Kidney glomerular epithelial cell (primary cell): ENCODE measurements around the gene PKP4.

Experiments used
- DNase-seq: peaks from one replicate; lab custom pipeline; 2025; lab: John Stamatoyannopoulos, UW

PKP4 gene

DNA sequence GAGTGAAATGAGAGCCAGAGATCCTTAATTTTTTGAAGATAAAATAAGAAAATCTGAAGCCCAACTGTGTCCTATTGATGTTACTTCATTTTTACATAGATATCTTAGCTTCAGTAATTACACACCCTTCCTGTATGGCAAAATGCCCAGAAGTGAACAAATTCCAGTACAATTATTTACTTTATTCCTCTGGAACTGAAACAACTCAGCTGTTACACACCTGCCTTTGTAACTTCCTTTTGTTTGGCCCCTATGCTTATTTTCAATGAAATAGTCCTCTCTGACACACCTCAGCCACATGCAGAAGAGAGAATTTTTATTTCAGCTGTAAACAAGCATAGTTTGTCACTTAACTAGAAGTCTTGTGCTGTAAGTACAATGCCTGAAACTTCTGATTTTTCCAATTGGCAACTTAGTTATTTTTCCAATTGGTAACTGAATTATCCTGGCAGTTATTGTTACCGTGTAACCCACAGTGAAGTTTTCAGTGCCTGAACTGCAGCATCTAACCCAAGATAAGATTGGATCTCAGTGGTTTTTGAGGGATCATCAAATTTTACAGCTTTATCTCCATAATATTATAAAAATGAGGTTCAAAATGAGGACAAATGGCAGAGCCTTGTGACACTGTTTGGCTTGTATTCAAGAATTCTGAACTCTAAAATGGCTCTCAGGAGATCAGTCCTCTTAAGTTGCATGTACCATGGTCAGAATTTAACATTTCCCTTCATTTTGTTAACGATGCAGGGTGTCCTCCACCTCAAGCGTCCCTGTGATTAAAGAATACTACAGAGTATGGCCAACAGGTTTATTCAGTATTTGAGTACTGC, 82.6 kb downstream of the PKP4 start:
- DNase-seq: peak; percentile 50

DNA sequence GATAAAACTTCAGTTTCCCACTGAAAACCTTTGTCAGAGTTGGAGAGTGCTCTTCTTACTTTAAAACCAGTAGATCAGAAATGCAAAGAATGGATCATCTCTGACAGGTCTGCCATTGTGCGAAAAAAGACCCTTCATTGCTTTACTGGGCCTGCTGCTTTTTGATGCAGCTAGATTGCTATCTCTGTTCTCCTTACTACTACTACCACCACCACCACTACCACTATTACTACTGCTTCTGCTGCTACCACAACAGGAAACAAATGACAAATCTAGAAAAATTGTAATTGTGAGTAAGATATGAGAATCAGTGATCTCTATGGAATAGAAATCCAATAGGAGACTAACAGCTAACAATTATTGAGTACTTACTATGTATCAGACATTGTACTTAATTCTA, 85.8 kb downstream of the PKP4 start:
- no peak for DNase-seq

- DNase-seq: no peak
These were observed 87.2 kb downstream of the PKP4 start for GRCh38 chr2:158543957-158544356.

- no peak for DNase-seq
These were observed 88.2 kb downstream of the PKP4 start for GRCh38 chr2:158544998-158545397.

GRCh38 chr2:158546412-158547144, 89.8 kb downstream of the PKP4 start:
- DNase-seq: no peak

DNA sequence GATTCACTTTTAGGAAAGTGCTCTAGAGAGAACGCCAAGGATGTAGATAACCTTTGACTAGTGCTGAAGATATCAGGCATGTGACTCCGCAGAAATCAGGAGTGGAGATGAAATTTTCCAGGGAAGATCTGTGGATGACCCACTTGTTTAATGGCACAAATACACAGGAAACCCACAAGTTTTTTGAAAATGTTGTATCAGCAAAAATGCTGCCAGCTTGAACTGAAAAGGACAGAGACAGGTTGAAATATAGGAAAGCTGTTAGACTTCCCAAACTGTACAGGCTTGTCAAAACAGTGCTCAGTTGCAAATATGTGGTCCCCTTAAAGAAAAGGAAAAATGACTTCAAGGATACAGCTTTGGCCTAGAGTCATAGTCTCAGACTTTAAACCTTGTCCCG, 96.5 kb downstream of the PKP4 start:
- DNase-seq: no peak

- DNase-seq: no peak
These were observed 98.2 kb downstream of the PKP4 start for GRCh38 chr2:158554996-158555395.

DNA sequence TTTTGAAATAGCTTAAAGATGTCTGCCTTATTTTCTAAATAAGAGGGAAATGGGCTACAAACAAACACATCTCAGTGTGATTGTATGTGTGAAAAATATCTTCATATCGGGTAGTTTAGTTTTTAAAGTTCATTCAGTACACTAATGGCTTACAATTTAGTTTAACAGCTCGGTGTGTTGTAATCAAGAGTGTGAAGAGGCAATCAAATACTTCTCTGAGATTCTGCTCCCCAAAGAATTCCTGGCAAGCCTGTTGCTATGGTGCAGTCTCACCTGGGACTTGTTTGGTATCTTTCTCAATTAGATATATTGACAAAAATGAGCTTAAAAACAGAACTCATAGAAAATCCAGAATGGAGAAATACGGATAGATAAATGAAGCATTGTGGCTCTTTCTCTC, 99.4 kb downstream of the PKP4 start:
- no peak for DNase-seq

- no peak for DNase-seq
These were observed 101.0 kb downstream of the PKP4 start for GRCh38 chr2:158557752-158558151.

- DNase-seq: no peak
These were observed 102.5 kb downstream of the PKP4 start for GRCh38 chr2:158559252-158559651.

DNA sequence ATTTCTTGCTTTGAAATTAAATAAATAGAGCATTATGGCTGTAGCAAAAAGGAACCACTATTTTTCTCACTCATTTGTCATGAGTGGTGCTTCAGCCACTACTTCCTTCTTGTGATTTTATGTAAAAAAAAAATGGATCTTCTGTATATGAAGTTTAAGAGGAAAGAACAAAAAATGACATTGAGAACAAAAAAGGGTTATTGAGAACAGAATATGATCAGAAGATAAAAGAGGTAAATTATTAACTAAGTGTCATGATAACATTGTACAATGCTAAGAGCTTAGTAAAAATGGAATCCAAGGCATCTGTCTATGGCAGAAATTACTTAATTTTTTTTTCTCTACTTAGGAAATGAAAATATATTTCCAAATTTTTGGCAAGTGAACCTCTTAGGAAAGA, 103.5 kb downstream of the PKP4 start:
- DNase-seq: no peak

DNA sequence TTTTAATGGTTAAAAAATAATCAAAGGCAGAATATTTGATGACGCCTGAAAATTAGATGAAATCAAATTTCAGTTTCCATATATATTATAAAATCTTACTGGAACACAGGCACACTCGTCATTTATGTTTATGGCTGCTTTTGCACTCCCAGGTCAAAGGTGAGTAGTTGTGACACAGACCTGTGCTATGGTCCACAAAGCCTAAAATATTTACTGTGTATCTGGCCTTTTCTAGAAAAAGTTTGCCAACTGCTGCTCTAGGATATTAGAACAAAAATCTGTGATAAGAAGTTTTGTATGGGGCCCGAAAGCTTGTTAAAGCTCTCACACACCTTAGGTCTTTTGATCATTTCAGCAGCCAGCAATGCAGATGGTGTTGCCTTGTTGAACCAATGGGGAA, 104.3 kb downstream of the PKP4 start:
- DNase-seq: no peak

DNA sequence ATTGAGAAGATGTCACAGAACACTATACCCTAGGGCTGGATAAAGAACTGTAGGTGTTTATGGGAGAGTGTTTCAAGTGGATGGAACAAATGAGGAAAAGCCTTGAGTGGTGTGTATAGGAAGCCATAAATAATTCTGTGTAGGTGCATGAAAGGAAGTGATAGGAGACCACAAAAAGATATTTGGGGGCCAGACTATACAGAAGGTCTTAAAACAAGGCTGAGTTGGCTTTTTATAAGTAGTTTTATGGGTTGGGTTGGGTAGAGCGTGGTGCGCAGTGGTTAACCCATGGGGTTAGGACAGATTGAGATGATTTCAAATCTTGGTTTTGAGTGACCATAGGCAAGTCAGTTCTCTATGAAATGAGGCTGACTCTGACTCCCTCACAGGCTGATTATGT, 110.5 kb downstream of the PKP4 start:
- no peak for DNase-seq

- no peak for DNase-seq
These were observed 112.5 kb downstream of the PKP4 start for GRCh38 chr2:158569284-158569683.

DNA sequence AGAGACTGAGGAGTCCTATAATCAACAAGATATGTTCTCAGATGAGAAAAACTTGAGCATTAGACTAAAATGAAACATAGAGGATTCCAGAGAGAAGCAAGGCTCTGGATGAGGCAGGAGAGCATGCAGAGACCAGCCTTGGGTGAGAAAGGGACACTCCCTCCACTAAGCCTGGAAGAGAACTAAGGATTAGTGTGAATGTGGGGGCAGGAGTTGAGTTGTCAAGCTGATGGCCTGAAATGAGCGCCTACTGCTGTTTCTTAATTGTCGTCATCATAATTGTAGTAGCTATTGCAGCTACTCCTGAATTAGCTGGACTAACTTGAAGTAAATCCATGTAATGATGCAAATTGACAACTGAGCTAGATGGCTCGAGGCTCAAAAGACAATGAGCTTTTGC, 114.1 kb downstream of the PKP4 start:
- DNase-seq: no peak

DNA sequence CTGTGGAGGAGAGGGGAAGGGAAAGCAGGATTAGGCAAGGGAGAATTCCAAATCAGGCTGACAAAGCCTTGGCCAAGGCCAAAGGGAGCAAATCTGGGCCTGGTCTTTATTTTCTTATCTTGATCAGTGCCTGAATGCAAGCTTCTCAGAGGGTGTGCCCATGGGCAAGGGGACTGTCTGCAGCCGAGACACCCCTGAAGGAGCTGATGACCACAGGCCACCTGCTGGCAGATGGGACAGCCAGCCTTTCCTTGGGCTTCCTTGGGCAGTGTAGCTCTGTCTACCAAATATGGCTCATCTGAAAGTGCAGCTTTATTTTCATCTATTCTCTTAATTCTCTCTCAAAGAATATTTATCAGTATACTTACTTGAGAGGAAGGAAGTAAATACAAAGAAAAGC, 117.0 kb downstream of the PKP4 start:
- no peak for DNase-seq

DNA sequence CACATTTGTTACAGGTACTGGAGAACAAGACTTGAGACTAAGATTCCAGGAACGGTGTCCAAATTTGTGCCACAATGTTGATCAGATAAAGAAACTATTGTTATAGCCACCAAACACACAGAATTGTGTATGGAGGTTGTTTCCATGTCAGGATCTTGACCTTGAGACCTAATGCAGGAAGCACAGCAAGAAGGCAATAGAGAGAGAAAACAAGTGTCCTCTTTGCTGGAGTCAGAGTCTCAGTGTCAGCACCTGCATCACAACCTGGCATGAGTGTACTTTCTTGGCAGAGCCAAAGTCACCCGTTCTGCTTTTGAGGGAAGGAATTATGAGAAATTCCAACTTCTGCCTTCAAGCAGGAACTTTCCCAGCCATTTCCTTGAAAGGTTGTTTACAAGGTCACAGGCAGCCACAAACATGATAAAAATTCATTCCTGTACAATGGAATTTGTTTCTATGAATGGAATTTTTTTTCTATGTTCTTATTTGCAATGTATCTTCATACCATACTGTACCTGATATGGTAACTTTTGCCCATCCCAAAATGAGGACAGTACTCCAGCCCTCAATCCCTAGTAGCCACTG, 118.4 kb downstream of the PKP4 start:
- no peak for DNase-seq

DNA sequence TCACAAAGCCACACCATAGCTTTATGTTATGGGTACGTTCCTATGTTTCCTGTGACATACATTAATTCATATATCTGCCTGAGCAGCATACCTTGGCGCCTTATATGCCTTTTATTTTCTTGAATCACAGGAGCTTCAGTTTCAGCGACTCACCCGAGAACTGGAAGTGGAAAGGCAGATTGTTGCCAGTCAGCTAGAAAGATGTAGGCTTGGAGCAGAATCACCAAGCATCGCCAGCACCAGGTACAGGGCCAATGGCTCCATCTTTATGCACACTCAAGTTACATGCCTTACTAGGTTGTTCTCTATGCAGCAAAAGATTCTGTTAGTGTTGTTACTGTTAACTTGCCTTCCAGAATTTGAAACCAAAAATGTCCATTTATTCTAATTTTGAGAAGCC, 120.4 kb downstream of the PKP4 start:
- no peak for DNase-seq

DNA sequence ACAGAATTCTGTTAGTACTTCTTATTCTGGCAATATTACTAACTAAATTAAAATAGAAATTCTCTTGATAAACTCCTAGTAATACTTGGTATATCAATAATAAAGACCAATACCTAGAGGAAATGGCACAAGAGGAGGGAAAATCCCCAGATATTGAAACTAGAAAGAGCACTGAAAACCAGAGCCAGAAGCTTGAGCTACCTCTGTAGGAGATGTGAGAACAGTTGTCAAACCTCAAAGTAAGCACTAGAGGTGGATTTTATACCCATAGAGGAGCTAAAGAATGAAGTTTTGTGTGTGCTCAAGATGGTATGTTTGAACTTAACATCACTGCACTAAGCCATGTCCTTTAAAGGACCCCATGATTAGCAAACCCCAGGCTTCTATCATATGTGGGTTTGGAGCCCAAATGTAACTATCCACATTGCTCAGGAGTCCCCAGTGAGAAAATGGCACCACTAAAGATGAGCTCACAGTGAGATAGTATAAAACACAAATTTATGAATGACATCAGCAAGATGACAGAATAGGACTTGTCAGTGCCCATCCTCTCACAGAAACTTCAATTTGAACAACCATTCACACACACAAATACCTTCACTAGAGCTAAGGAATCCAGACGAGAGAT, 122.1 kb downstream of the PKP4 start:
- no peak for DNase-seq

DNA sequence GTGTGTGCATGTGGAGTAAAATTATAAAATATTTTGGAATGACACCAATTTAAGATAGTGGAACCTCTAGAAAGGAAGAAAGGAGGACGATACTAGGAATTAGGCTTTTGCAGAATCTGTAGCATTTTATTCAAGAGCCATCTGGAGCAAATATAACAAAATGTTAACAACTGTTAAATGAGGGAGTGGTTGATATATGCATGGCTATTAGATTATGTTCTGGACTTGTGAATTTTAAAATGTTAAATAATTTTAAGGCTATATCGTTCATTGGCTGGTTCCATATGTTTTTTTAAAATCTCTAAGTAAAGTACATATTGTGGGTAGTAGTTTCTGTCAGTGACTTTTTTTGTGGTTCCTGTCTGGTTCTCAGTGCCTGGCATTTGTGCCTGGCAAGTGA, 123.2 kb downstream of the PKP4 start:
- DNase-seq: no peak

- no peak for DNase-seq
These were observed 124.0 kb downstream of the PKP4 start for GRCh38 chr2:158580760-158581159.

GRCh38 chr2:158582670-158583069, 125.9 kb downstream of the PKP4 start:
- DNase-seq: no peak

- DNase-seq: no peak
These were observed 127.2 kb downstream of the PKP4 start for GRCh38 chr2:158583923-158584322.
